ENCODE measurements around the gene SAMD11. TPM values are rescaled to one million over a fixed set of nuclear protein-coding genes. Genes with fewer than 3 reads are reported as not detected.

SAMD11 gene
- total RNA-seq, 1 donor from 2014 or later, result 6.0 TPM

- Histone ChIP-seq H3K36me3 (peaks cover 62% of the 10 kb centered on the region), H3K9me3 (no peaks in the 10 kb centered on the region), H3K4me1 (peaks cover 16% of the 10 kb centered on the region), H3K27me3 (no peaks in the 10 kb centered on the region), H3K4me3 (no peak overlapping the region), H3K27ac (no peak overlapping the region)
- intact Hi-C loops (cut with DNase I), result no loop called here
- ATAC-seq, result no peak
- no peak for DNase-seq
- TF ChIP-seq CTCF (IDR thresholded peaks at IDR 0.05), result no peak
Observed at GRCh38 chr1:955474-955873, 31.8 kb downstream of the SAMD11 start.

GRCh38 chr1:956636-957035 lies 32.9 kb downstream of the SAMD11 start:
- intact Hi-C loops (cut with DNase I), result no loop called here
- TF ChIP-seq CTCF (IDR thresholded peaks at IDR 0.05), result no peak
- Histone ChIP-seq H3K27ac (no peak overlapping the region), H3K36me3 (peaks cover 52% of the 10 kb centered on the region), H3K4me3 (no peak overlapping the region), H3K4me1 (peaks cover 21% of the 10 kb centered on the region), H3K9me3 (no peaks in the 10 kb centered on the region), H3K27me3 (no peaks in the 10 kb centered on the region)
- ATAC-seq (no peak), DNase-seq (no peak)

- no peaks in the 10 kb centered on the region for H3K9me3 ChIP-seq
- no peak for TF ChIP-seq CTCF (IDR thresholded peaks at IDR 0.05)
- peak within 1 kb of the TSS; percentile 80 for H3K27ac ChIP-seq
- peaks cover 28% of the 10 kb centered on the region for H3K36me3 ChIP-seq
- peak; percentile 97 for DNase-seq
- intact Hi-C loops (cut with DNase I), result no loop called here
- H3K27me3 ChIP-seq, result no peaks in the 10 kb centered on the region
- H3K4me1 ChIP-seq, result peaks cover 21% of the 10 kb centered on the region
- ATAC-seq, result peak; percentile 96
- peak within 1 kb of the TSS; percentile 100 for H3K4me3 ChIP-seq
Observed at GRCh38 chr1:958823-959730, 35.4 kb downstream of the SAMD11 start, which contains the start of gene NOC2L. Gene NOC2L (minus strand): TSS chr1:959256. CDS start chr1:959240, 16 bp downstream.

- DNase-seq, result no peak
- Histone ChIP-seq H3K27ac (no peak overlapping the region), H3K36me3 (peaks cover 20% of the 10 kb centered on the region), H3K4me1 (peaks cover 21% of the 10 kb centered on the region), H3K27me3 (no peaks in the 10 kb centered on the region), H3K9me3 (no peaks in the 10 kb centered on the region), H3K4me3 (peak overlapping the region; percentile 100)
- intact Hi-C loops (cut with DNase I), result loop anchor here (10.0 kb wide), 1 partner anchor 55 kb away; no protein-coding TSS in a partner anchor
- no peak for ATAC-seq
- no peak for TF ChIP-seq CTCF (IDR thresholded peaks at IDR 0.05)
Observed at GRCh38 chr1:959731-960362, 36.1 kb downstream of the SAMD11 start.

- ATAC-seq, result peak; percentile 71
- no peaks in the 10 kb centered on the region for H3K27me3 ChIP-seq
- H3K36me3 ChIP-seq, result peaks cover 13% of the 10 kb centered on the region
- intact Hi-C loops (cut with DNase I), result loop anchor here (10.0 kb wide), 1 partner anchor 56 kb away; no protein-coding TSS in a partner anchor
- H3K4me3 ChIP-seq, result peak within 1 kb of the TSS; percentile 100
- TF ChIP-seq CTCF (IDR thresholded peaks at IDR 0.05), result no peak
- peak; percentile 90 for DNase-seq
- no peak within 1 kb of the TSS for H3K27ac ChIP-seq
- H3K9me3 ChIP-seq, result no peaks in the 10 kb centered on the region
- peaks cover 21% of the 10 kb centered on the region for H3K4me1 ChIP-seq
Observed at GRCh38 chr1:960363-961131, 36.8 kb downstream of the SAMD11 start, which contains the start of gene KLHL17. Gene KLHL17 (plus strand): TSS chr1:960584. CDS start chr1:960694, 110 bp downstream.
